MM.1S (cell line): ENCODE measurements around the gene BICD1.

Experiments
- EZH2 ChIP-seq: fragments of 300-600 bp; sonication (generic); optimal IDR thresholded peaks from 2 replicates; pipeline ENCODE3; 2017; ENCODE audit warnings: low read depth, mild to moderate bottlenecking, antibody characterized with exemption, low read length, mixed read lengths
- EZH2phosphoT487 ChIP-seq: fragments of 300-600 bp; sonication (generic); IDR thresholded peaks from 2 replicates; pipeline ENCODE4 v1.6.1; 2018; ENCODE audit warnings: antibody characterized with exemption, low read length
- TF ChIP-seq, protein P1 (sequence below): fragments of 300-600 bp; sonication (generic); IDR thresholded peaks from 2 replicates; pipeline ENCODE4 v1.5.1; 2016; ENCODE audit warnings: antibody characterized with exemption, low read length, mixed read lengths

- TF ChIP-seq, protein P1, sequence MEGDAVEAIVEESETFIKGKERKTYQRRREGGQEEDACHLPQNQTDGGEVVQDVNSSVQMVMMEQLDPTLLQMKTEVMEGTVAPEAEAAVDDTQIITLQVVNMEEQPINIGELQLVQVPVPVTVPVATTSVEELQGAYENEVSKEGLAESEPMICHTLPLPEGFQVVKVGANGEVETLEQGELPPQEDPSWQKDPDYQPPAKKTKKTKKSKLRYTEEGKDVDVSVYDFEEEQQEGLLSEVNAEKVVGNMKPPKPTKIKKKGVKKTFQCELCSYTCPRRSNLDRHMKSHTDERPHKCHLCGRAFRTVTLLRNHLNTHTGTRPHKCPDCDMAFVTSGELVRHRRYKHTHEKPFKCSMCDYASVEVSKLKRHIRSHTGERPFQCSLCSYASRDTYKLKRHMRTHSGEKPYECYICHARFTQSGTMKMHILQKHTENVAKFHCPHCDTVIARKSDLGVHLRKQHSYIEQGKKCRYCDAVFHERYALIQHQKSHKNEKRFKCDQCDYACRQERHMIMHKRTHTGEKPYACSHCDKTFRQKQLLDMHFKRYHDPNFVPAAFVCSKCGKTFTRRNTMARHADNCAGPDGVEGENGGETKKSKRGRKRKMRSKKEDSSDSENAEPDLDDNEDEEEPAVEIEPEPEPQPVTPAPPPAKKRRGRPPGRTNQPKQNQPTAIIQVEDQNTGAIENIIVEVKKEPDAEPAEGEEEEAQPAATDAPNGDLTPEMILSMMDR: no peak
- TF ChIP-seq EZH2phosphoT487: no peak
- TF ChIP-seq EZH2: no peak
These were observed 158.3 kb downstream of the BICD1 start for GRCh38 chr12:32264961-32265360.
